HEK293T (cell line): ENCODE results near the gene CPAMD8.

Source experiments
- ARNT ChIP-seq: fragments of 450-650 bp; IDR thresholded peaks from 2 replicates; pipeline ENCODE4 v1.6.1; 2017; ENCODE audit warnings: mild to moderate bottlenecking
- BHLHE40 ChIP-seq: fragments of 450-650 bp; IDR thresholded peaks from 2 replicates; pipeline ENCODE4 v1.6.1; 2016; ENCODE audit warnings: mild to moderate bottlenecking, moderate library complexity, borderline replicate concordance
- CTBP1 ChIP-seq: fragments of 450-650 bp; IDR thresholded peaks from 2 replicates; pipeline ENCODE4 v1.6.1; 2016; ENCODE audit warnings: borderline replicate concordance
- ELF4 ChIP-seq: fragments of 450-650 bp; IDR thresholded peaks from 2 replicates; pipeline ENCODE4 v1.6.1; 2017; ENCODE audit warnings: antibody characterized with exemption
- FOXK2 ChIP-seq: fragments of 450-650 bp; IDR thresholded peaks from 2 replicates; pipeline ENCODE4 v1.6.1; 2016; ENCODE audit warnings: mild to moderate bottlenecking
- FOXM1 ChIP-seq: fragments of 450-650 bp; IDR thresholded peaks from 2 replicates; pipeline ENCODE4 v1.6.1; 2017; ENCODE audit warnings: mild to moderate bottlenecking, borderline replicate concordance
- HDGF ChIP-seq: fragments of 450-650 bp; IDR thresholded peaks from 2 replicates; pipeline ENCODE4 v1.6.1; 2017; ENCODE audit warnings: antibody characterized with exemption, borderline replicate concordance
- LEF1 ChIP-seq: fragments of 450-650 bp; IDR thresholded peaks from 2 replicates; pipeline ENCODE4 v1.6.1; 2017; ENCODE audit warnings: mild to moderate bottlenecking, borderline replicate concordance
- NFRKB ChIP-seq: fragments of 450-650 bp; IDR thresholded peaks from 2 replicates; pipeline ENCODE4 v1.6.1; 2016; ENCODE audit warnings: mild to moderate bottlenecking, moderate library complexity
- SP1 ChIP-seq: fragments of 450-650 bp; IDR thresholded peaks from 2 replicates; pipeline ENCODE4 v1.6.1; 2017
- SUZ12 ChIP-seq: fragments of 450-650 bp; IDR thresholded peaks from 2 replicates; pipeline ENCODE4 v1.6.1; 2016; ENCODE audit warnings: mild to moderate bottlenecking
- TARDBP ChIP-seq: fragments of 450-650 bp; IDR thresholded peaks from 2 replicates; pipeline ENCODE4 v1.6.1; 2016
- ZNF384 ChIP-seq: fragments of 450-650 bp; IDR thresholded peaks from 2 replicates; pipeline ENCODE4 v1.6.1; 2016
- TF ChIP-seq, protein P1 (sequence below): fragments of 450-650 bp; IDR thresholded peaks from 2 replicates; pipeline ENCODE4 v1.6.1; 2016

DNA sequence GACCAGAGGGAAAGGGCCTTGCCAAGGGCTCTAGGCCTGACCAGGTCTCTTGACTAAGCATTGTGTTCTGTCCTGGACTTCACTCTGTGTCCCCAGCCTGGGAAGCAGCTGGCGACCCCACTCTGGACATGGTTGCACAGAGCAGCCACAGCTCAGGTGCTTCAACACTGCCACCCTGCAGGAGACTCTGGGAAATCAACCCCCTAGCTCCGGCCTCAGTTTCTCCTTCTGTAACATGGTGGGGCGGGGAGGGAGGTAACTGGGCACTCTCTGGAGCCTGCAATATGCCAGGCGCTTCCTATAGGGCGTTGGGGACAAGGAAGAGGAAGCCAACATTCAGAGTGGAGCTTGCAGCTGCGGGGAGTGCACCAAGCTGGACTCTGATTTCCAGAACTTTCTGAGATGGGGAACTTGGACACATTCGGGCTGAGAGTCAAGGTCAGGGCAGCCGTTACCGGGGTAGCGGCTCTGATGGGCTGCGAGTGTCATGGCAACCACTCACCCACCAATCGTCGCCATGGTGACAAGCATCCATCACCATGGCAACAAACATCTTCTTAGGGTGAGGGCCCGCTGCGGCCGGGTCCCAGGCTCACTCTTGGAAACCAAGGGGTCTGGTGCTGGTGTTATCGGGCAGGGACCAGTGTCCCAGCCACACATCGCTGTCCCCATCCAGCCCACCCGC, 125.0 kb downstream of the CPAMD8 start:
- TF ChIP-seq SUZ12 (no peak), ARNT (no peak), BHLHE40 (no peak), LEF1 (no peak), NFRKB (no peak), ZNF384 (no peak), ELF4 (no peak), SP1 (no peak), TARDBP (no peak), FOXM1 (no peak), HDGF (no peak), CTBP1 (no peak), FOXK2 (no peak)
- TF ChIP-seq, protein P1, sequence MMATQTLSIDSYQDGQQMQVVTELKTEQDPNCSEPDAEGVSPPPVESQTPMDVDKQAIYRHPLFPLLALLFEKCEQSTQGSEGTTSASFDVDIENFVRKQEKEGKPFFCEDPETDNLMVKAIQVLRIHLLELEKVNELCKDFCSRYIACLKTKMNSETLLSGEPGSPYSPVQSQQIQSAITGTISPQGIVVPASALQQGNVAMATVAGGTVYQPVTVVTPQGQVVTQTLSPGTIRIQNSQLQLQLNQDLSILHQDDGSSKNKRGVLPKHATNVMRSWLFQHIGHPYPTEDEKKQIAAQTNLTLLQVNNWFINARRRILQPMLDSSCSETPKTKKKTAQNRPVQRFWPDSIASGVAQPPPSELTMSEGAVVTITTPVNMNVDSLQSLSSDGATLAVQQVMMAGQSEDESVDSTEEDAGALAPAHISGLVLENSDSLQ, result no peak
